ENCODE data around the gene ATP6V0E1.

Gene ATP6V0E1

DNA sequence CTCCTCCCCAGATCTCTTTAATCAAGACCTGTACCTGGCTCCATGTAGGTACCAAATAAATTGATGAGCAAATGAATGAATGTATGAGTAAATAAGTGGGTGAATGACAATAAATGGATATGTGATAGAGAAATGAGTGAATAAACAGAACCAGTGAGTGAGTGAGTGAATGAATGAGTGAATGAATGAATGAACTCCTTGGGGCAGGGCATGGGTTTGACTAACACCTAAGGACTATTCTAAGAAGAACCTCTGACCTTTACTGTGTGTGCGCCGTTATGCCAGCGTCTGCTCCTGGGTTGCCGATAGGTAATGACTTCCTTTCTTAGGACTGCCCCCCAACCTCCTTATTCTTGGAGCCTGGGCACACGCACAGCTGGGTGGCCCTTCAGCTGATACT lies 26.1 kb upstream of the ATP6V0E1 start:
- DNase-seq = no peak

DNA sequence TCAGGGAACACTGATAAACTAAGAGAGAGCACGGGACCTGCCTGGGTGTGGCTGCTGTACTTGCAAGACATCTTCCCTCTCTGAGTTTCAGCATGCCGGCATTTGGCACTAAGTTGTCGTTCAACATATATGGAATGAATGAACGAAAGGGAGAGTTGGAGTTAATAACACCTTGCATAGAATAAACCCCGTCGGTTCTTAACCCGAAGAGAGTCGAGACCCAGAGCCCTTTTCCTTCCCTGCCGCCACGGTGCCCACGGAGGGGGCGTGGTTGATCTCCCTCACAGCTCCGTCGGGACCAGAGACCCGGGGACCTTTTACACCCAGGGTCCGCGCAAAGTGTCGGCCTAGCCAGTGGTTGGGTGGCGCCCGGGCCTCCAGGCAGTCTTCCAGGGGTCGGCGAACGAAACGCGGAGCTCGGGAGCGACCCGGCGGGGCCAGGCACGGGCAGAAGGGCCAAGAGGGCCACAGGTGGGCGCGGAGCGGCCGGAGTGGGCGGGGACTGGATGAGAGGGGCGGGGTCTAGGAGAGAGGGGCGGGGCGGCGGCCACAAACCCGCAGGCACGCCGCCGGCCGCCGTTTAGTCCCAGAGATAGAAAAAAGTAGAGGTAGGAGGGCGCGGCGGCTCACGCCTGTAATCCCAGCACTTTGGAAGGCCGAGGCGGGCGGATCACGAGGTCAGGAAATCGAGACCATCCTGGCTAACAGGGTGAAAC lies 25.1 kb upstream of the ATP6V0E1 start:
- DNase-seq = peak; percentile 28 to 35

DNA sequence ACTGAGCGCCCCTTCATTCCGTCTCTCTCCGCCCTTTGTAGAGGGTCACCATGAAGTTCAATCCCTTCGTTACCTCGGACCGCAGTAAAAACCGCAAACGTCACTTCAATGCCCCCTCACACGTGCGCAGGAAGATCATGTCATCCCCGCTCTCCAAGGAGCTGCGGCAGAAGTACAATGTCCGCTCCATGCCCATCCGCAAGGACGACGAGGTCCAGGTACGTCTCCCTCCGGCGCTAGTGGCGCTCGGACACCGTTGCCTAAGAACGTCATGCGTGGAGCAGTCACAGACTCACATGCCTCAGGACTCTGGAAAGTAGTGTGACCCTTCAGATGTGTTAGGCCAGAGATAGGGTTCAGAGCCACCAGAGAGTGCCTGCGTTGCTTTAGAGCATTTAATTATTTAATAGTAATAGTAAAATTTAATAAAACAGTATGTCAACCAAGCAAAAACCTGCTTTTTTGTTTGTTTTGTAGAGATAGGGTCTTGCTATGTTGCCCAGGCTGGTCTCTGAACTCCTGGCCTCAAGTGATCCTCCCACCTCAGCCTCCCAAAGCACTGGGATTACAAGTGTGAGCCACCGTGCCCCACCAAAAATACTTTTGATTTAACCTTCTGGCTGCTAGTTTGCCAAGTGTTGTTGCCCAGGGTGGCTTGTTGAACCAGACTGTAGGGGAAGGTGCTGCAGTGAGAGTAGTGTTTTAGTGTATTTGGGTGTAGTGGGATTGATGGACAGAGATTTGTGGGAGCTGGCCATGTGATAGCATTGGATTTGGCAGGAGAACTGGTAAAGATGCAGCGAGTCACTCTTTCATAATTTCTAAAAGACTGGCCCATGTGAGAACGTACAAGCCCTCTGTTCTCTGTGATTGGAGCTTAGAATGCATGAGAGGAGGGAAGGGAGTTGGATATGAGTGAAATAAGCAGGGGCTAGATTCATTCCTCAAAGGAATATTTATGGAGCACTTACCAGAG lies 23.5 kb upstream of the ATP6V0E1 start:
- DNase-seq = no peak

DNA sequence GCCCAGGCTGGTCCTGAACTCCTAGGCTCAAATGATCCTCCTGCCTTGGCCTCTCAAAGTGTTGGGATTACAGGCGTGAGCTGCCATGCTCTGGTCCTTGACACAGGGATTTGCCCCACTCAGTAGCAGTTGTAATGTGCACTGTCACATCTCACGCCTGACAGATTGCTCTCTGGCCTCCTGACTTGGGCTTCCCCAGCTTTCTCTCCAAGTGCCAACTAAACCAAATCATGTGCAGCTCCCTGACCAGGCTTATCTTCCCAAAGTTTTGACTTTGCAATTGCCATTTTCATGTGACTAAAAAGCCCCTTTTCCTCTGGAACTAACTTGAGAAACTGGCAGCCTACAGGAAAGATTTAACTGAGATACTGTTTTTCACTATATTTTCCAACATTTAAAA lies 13.7 kb upstream of the ATP6V0E1 start:
- DNase-seq = no peak

DNA sequence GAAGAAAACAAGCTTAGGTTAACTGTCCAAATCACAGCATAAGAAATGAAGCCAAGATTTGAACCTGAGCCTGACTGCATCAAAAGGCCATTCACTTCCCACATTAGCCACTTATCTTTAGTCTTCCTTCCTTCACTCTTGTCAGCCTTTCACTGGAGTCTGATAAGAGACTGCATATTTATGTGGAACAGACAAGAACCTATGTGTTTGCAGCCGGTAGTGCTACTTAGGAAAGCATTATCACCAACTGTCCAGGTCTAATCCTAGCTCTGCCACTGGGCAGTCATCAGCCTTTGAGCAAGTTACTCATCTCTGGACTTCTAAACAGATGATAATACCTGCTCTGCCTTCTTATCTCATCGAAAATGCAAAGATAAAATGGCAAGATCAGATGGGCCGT lies 12.1 kb upstream of the ATP6V0E1 start:
- no peak for DNase-seq

DNA sequence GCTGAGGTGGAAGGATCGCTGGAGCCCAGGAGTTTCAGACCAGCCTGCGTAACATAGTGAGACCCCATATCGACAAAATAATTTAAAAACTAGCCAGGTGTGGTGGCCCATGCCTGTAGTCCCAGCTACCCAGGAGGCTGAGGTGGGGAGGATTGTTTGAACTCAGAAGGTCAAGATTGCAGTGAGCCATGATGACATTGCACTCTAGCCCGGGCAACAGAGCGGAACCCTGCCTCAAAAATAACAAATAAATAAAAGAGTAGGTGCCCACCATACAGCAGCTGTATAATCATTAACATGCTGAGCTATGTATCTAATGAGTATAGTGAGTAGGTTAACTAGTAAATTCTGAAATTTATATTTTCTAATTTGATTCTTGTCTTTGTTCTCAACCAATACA lies 11.0 kb upstream of the ATP6V0E1 start:
- DNase-seq = no peak

DNA sequence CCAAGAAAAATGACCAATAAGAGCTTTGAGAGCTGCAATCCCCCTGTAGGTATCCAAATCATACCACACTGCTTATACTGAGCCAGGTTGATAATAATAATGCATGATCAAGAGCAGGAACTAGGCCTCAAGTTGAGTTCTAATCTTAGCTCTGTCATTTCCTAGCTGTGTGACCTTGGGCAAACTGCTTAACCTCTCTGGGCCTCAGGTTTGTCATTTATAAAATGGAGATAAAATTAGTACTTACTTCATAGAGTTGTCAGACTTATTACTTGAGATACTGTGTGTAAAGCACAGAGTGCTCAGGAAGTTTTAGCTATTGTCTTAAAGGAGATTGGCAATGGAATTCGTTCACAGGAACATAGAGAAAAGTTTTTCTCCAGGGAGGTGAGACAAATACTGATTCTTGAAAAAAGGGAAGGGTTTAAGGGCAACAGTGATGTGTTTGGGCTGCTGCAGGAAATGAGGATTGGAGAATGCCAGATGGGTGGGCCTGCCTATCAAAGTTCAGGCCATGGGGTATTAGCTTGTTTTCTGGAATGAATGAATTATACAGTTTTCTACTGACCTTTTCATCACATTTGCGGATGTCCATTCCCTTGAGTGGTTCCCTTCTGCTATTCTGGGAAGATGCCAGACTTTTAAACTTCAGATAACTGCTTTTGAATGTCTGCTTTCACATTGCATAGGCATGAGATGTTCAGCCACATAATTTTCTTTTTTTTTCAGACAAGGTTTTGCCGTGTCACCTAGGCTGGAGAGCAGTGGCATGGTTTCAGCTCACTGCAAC lies 10.2 kb upstream of the ATP6V0E1 start:
- no peak for DNase-seq

DNA sequence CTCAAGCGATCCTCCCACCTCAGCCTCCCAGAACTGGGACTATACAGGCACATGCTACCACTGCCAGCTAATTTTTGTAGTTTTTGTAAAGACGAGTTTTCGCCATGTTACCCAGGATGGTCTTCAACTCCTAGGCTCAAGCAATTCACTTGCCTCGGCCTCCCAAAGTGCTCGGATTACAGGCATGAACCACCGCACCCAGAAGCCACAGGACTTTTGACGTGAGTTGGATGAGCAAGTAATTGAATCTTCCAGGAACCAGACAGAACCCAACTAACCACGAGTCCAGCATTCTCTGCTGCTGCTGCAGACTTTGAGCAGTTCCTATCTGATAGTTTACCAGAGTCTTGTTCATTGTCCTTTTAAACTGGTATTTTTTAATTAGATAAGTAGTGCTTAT lies 9.6 kb upstream of the ATP6V0E1 start:
- DNase-seq = no peak

DNA sequence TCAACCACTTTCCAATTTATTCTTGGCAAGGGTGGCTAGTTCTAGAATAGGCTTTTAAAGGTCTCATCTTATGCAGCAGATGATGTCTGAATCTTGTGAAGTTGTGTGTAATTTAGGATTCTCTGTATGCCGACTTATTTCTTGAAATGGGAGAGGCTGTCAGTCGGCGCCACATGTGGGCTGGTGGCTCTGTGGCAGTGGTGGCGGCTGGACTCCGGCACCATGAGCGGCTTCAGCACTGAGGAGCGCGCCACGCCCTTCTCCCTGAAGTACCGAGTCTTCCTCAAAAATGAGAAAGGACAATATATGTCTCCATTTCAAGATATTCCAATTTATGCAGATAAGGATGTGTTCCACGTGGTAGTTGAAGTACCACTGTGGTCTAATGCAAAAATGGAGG lies 8.3 kb upstream of the ATP6V0E1 start:
- DNase-seq = no peak

DNA sequence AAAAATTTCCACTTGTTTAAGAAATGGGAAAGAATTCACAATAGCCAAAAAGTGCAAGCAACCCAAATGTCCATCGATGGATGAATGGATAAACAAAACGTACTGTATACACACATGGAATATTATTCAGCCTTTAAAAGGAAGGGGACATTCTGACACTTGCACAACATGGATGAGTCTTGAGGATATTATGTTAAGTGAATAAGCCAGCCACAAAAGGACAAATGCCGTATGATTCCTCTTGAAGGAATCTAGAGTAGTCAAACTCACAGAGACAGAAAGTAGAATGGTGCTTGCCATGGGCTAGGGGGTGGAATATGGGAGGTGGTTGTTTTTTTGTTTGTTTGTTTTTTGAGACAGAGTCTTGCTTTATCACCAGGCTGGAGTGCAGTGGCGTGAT lies 3.8 kb upstream of the ATP6V0E1 start:
- DNase-seq = no peak

DNA sequence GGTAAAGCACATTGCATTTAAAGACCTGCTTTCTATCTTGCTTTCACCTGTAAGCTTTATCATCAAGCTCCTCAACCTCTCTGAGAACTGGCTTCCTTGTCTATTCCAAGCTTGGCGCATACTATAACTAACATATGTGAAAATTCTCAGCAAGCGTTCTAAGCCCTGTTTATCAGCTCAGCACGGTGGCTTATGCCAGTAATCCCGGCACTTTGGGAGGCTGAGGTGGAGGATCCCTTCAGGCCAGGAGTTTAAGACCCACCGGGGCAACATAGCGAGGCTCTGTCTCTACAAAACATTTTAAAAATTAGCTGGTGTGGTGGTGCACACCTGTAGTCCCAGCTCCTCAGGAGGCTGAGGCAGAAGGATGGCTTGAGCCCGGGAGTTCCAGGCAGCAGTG lies 1.6 kb upstream of the ATP6V0E1 start:
- DNase-seq = no peak

DNA sequence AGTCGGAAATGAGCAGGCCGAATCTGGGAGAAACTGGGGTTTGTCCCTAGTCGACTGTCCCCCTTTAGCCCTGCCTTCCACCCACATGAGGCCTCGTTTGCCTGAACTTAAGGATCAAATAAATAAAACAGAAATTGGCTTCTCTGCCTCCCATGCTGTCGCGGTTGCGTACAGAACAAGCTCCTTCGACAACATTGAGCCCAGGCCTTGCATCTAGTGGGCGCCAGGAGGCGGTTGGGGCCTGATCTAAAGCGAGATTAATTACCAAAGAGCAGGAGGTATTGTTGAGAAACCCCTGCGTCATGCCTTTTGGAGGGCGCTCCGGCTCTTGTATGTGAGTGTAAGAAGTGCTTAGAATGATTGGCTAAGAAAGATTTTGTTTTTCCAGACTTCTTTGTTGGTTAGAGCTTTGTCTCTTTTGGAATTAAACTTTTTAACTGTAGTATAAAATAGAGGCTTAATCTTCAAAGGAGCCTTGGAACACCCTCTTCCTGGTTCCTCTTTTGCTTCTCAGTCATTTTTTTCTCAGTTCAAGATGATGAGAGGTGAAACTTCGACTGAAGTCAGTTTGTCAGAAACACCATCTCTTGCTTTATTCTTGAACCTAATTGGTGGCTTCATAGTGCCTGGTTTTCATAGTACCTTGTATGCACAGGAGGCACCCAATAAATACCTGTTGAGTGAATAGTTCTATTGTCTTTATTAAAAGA lies 828 bp downstream of the ATP6V0E1 start:
- peak; percentile 14 to 72 for DNase-seq

DNA sequence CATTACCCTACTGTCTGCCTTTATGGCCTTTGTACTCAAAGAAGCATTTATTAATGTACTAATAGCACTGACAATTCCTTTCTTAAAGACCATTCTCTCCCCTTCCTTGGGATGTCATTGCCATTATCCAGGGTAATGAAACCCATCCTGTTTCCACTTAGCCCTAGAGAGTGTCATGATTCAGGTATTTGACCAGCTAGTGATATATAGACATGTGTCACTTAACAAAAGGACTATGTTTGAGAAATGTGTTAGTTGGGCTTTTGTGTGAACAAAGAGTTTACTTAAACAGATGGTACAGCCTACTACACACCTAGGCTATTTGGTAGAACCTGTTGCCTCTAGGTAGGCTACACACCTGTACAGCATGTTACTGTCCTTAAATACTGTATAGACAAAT lies 2.0 kb downstream of the ATP6V0E1 start:
- no peak for DNase-seq

DNA sequence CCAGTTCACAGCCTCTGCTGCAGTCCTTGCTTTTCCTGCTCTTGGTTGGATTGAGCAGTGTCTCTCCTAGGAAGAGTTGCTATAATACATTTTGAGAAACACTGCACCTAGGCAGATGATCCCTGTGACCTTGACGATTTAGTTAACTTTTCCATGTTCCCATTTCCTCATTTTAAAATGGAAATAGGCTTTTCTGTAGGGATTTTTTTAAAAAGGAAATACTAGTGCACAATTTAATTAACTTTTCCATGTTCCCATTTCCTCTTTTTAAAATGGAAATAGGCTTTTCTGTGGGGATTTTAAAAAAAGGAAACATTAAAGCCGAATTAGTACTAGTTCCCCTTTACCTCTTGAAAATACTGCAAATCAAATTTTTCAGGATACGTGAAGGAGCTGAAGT lies 4.7 kb downstream of the ATP6V0E1 start:
- no peak for DNase-seq

DNA sequence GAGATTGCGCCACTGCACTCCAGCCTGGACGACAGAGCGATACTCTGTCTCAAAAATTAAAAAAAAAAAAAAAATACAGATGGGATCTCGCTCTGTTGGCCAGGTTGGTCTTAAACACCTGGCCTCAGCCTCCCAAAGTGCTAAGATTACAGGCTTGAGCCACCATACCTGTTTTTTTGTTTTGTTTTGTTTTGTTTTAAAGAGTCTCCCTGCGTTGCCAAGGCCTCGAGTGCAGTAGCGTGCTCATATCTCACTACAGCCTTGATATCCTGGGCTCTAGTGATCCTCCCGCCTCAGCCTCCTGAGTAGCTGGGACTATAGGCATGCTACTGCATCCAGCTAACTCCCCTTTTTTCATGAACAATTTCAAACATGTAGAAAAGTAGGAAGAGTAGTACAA lies 7.2 kb downstream of the ATP6V0E1 start:
- no peak for DNase-seq

DNA sequence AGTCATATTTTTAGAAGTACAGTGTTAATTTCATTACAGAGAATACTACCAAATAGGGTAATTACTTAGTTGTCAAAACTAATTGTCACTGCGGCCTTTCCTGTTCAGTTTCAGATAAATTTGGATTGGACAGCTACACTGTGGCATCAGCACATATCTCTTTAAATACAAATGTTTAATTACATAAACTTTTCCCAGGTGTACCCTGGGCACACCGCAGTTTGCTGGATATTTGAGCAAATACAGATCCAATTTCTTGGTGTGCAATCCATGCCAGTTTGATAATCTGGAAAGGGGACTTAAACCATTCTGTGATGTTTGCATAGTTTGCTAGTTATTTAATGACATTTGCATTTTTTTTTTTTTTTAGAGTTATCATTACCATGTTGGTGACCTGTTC lies 10.8 kb downstream of the ATP6V0E1 start:
- DNase-seq = no peak

DNA sequence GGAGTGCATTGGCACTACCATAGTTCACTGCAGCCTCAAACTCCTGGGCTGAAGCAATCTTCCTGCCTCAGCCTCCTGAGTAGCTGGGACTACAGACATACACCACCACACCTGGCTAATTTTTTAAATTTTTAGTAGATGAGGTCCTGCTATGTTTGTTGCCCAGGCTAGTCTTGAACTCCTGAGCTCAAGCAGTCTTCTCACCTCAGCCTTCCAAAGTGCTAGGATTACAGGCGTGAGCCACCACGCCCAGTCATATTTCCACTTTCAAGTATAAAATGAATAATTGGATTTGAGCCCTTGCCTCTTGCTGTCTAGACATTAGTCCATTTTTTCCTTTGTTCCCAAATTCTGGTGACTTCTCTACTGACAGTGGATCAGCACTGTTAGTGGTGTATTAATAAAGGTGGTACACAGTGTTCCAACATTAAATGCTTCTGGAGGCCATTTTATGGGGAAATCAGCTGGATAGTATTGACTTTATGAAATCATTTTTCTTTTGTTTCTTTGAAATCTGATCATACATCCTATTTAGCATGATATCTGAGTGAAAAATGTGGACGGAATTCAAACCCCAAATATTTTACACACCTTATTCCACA lies 15.9 kb downstream of the ATP6V0E1 start:
- no peak for DNase-seq

DNA sequence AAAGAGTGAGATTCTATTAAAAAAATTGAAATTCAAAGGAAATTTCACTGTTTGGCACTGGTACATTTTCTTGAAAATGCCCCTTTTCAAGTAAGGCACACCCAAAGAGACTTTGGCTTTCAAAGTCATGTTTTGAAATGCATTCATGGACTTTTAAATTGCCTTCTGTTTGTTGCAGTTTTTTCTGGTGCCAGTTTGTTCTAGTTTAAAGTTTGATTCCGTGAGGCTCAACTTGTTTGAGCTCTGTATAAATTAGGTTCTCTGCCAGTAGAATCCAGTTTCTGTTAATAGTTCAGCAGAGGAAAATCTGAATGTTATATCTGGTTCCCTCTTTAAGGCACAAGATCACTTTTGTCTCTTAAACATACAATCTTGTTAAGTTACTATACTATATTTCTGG lies 16.4 kb downstream of the ATP6V0E1 start:
- no peak for DNase-seq

DNA sequence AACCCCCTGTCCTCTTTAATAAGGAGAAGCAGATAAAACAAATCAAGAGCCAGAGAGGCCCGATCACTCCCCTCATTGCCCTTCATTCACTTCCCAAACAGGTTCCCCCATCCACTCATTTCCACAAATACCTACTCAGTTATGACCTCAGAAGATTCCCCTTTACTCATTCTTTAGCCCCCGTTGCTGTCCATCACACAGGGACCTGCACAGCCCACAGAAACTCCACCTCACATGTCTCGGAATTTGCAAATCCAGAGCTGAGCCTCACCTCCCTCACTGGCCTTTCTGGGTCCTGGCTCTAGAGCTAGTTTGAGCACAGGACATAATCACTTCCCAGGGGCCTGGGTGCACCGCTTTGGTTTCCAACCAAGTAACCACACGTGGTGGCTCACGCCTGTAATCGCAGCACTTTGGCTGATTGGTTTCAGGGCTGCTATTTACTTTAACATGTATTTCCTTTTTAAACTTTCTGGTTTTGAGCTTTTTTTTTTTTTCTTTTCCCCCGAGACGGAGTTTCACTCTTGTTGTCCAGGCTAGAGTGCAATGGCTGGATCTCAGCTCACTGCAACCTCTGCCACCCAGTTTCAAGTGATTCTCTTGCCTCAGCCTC lies 17.8 kb downstream of the ATP6V0E1 start:
- no peak for DNase-seq

DNA sequence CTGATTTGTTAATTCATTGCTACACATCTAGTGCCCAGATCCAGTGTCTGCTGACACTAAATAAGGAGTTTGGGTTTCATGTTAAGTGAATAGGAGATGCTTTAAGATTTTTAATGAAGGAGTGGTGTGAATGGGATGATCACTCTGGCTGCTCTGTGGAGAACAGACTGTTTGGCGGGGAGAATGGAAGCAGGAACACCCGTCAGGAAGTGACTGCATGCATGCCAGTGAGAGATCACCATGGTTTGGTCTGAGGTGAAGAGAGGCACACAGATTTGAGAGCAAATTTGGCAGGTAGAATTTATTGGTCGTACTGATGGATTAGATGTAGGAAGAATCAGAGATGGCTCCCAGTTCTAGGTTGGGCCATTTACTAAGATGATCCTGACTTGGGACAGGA lies 19.8 kb downstream of the ATP6V0E1 start:
- DNase-seq = no peak

DNA sequence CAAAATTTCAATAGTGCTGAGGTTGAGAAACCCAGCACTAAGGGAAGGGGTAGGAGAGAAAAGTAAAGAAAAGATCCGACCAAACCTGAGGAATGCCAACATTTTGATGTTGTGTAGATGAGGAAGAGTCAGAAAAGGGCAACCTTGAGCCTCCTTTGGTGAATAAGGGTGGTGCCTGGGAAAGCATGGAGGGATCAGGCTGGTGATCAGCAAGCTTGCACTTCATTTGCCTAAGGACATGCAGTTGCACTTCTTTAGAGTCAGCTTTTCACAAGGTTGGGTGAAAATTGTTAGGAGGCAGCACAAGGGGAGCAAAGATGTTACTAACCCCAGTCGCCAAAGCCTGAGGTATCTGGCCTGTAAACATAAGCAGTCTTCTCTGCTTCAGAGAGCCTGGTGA lies 20.4 kb downstream of the ATP6V0E1 start:
- DNase-seq = no peak

DNA sequence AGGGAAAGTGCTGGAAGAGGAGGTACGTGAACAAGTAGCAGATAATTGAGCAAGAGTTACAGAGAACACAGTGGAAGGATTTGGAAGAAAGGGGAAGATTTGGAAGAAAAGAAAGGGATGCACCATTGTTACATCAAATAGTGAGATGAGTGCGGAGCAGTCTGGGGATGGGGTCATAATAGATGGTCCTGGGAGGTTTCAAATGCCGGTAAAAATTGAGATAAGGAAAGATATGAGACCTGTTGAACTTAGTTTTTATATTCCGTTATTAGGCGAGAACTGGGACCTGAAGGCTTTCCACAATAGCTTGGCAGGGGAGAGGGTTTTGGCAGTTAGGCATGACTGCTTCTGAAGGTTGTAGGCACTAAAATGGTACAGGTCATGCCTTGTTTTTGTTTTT lies 20.9 kb downstream of the ATP6V0E1 start:
- no peak for DNase-seq

Data from hippocampal formation (tissue), 2 donors.